OCI-LY7 (cell line): ENCODE measurements around the gene MLANA. TPM values are rescaled to one million over a fixed set of nuclear protein-coding genes. Genes with fewer than 3 reads are reported as not detected.

Experiments
- BruUV-seq: library from RNA; stranded (reverse); fragments of 400-500 nt; replicated peaks from 2 replicates; lab custom pipeline; 2021; lab: Mats Ljungman, UMichigan
- CTCF ChIA-PET: fragments of 300-600 bp; sonication (Branson Sonifier 250); formaldehyde crosslinking; loops from one replicate; lab custom pipeline; 2022; ENCODE audit warnings: antibody characterized with exemption; ENCODE audit not compliant: unreplicated experiment; lab: Charles Lee
- POLR2A ChIA-PET: fragments of 300-600 bp; sonication (Branson Sonifier 250); formaldehyde crosslinking; loops from one replicate; lab custom pipeline; 2022; ENCODE audit warnings: antibody characterized with exemption; lab: Charles Lee
- DNase-seq: peaks from one replicate; pipeline ENCODE4 v3.0.0-alpha.2; 2015; ENCODE audit warnings: low spot score
- H2AFZ ChIP-seq: fragments of 200-600 bp; sonication (generic), shearing (Covaris generic); 2 replicates; pipeline ENCODE4 v1.6.1; 2014; ENCODE audit warnings: mild to moderate bottlenecking, antibody characterized with exemption, low read length, moderate library complexity
- H3K27ac ChIP-seq: fragments of 200-600 bp; sonication (generic); 2 replicates; pipeline ENCODE4 v1.5.1; 2014; ENCODE audit warnings: mixed run types, low read depth, mild to moderate bottlenecking, moderate library complexity, low read length, inconsistent platforms; ENCODE audit not compliant: poor library complexity, severe bottlenecking
- H3K36me3 ChIP-seq: fragments of 200-600 bp; sonication (generic); 2 replicates; pipeline ENCODE4 v1.6.1; 2014; ENCODE audit warnings: mild to moderate bottlenecking, antibody characterized with exemption, low read length, moderate library complexity, mixed read lengths; ENCODE audit not compliant: insufficient read depth
- H3K4me1 ChIP-seq: fragments of 200-600 bp; sonication (generic); 2 replicates; pipeline ENCODE4 v1.5.1; 2014; ENCODE audit warnings: mild to moderate bottlenecking, low read length; ENCODE audit not compliant: insufficient read depth, poor library complexity, severe bottlenecking
- H3K4me2 ChIP-seq: fragments of 200-600 bp; sonication (generic); 2 replicates; pipeline ENCODE4 v1.6.1; 2014; ENCODE audit warnings: mild to moderate bottlenecking, low read length
- H3K4me3 ChIP-seq: fragments of 200-600 bp; sonication (generic); 2 replicates; pipeline ENCODE4 v1.5.1; 2014; ENCODE audit warnings: mild to moderate bottlenecking, low read depth, low read length; ENCODE audit not compliant: poor library complexity, severe bottlenecking
- H3K79me2 ChIP-seq: fragments of 200-600 bp; sonication (generic); 2 replicates; pipeline ENCODE4 v1.6.1; 2016; ENCODE audit warnings: low read depth, mild to moderate bottlenecking, low read length, moderate library complexity, mixed read lengths; ENCODE audit not compliant: insufficient read depth
- H3K9me2 ChIP-seq: fragments of 200-600 bp; sonication (generic); 2 replicates; pipeline ENCODE4 v1.6.1; 2016; ENCODE audit warnings: mild to moderate bottlenecking, low read length, mixed read lengths; ENCODE audit not compliant: insufficient read depth
- H3K9me3 ChIP-seq: fragments of 200-600 bp; sonication (generic); 2 replicates; pipeline ENCODE4 v1.6.1; 2014; ENCODE audit warnings: mild to moderate bottlenecking, mixed run types, low read length, mixed read lengths
- H4K20me1 ChIP-seq: fragments of 200-600 bp; sonication (generic); 2 replicates; pipeline ENCODE4 v1.6.1; 2014; ENCODE audit warnings: mild to moderate bottlenecking, antibody characterized with exemption, low read length, moderate library complexity, mixed read lengths; ENCODE audit not compliant: insufficient read depth
- EZH2phosphoT487 ChIP-seq: fragments of 200-600 bp; sonication (generic); IDR thresholded peaks from 2 replicates; pipeline ENCODE4 v1.6.1; 2018; ENCODE audit warnings: low read depth, borderline replicate concordance, mild to moderate bottlenecking, mixed run types, antibody characterized with exemption, low read length, moderate library complexity, mixed read lengths
- intact Hi-C: fragments of 100-400 bp; cut with micrococcal nuclease; formaldehyde crosslinking; loops from one replicate; pipeline ENCODE4 v1.10.0; 2022; ENCODE audit not compliant: unreplicated experiment
- total RNA-seq, 2 experiments: library from RNA; depleted of rRNA in 1 of 2; stranded (reverse); fragments of >200 nt in 1 of 2; shearing (Covaris generic) in 1 of 2; gene quantifications; 2 replicates each; pipeline ENCODE4 v1.2.3, GENCODE V29; 2014 to 2022
- TF ChIP-seq, protein P1 (sequence below): fragments of 200-600 bp; sonication (generic); conservative IDR thresholded peaks from 2 replicates; pipeline ENCODE4 v1.5.1; 2014; ENCODE audit warnings: mild to moderate bottlenecking, antibody characterized with exemption, low read length, moderate library complexity, mixed read lengths

Gene MLANA
- total RNA-seq, 2 experiments from 2014 or later, result not detected

DNA sequence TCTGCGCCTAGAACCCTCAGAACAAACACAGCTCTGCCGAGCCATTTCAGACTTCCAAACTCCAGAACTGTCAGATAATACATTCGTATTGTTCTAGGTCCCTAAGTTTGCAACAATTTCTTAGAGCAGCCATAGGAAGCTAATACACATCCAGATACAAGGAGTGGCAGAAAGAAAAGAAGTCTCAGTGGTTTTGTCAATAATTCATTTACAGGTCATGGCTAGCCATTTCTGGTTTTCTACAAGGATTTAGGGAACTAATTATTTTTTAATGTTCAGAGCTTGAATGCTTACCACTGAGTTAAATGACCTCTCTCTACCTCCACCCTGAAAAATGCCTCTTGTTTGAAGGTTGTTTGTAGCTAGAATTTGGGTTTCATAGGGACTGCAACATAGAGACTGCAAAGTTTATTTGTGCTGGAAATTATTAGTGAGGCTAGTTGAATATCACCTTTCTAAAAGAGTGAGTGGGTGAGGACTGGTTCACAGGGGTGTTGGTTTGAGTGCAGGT, 42.3 kb upstream of the MLANA start:
- DNase-seq, result no peak
- BruUV-seq, result no TSS peak
- intact Hi-C loops, result no loop called here
- ChIA-PET CTCF (no interaction called here), POLR2A (interaction anchor here (1.2 to 1.4 kb wide), 2 partner anchors 12 to 26 kb away, joined by 3 to 4 read pairs; no protein-coding TSS in a partner anchor)
- Histone ChIP-seq H3K9me3 (no peaks in the 10 kb centered on the region), H4K20me1 (no peaks in the 10 kb centered on the region), H2AFZ (no peak overlapping the region), H3K4me1 (peaks cover 14% of the 10 kb centered on the region), H3K79me2 (no peaks in the 10 kb centered on the region), H3K36me3 (no peaks in the 10 kb centered on the region), H3K27ac (no peak overlapping the region), H3K4me2 (no peak overlapping the region), H3K4me3 (no peak overlapping the region), H3K9me2 (no peaks in the 10 kb centered on the region)
- no peak for TF ChIP-seq EZH2phosphoT487
- TF ChIP-seq, protein P1, sequence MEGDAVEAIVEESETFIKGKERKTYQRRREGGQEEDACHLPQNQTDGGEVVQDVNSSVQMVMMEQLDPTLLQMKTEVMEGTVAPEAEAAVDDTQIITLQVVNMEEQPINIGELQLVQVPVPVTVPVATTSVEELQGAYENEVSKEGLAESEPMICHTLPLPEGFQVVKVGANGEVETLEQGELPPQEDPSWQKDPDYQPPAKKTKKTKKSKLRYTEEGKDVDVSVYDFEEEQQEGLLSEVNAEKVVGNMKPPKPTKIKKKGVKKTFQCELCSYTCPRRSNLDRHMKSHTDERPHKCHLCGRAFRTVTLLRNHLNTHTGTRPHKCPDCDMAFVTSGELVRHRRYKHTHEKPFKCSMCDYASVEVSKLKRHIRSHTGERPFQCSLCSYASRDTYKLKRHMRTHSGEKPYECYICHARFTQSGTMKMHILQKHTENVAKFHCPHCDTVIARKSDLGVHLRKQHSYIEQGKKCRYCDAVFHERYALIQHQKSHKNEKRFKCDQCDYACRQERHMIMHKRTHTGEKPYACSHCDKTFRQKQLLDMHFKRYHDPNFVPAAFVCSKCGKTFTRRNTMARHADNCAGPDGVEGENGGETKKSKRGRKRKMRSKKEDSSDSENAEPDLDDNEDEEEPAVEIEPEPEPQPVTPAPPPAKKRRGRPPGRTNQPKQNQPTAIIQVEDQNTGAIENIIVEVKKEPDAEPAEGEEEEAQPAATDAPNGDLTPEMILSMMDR, result no peak

DNA sequence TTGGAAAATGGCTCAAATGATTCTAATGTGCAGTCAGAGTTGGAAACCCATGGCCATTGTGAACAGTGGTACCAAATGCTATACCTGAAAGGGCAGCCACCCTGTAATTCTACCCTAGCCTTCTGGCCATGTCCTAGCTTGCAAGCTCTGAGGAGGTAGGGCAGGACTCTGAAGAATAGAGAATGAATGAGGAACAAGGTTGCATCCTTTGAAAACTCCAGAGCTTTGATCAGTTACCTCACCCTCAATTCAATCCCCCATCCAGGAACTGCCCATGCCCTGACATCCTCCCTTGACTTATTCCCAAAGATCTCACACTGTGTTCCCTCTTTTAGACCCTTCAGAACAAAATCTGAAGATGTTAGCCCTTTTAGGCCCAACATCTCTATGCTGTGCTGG, 40.0 kb upstream of the MLANA start:
- intact Hi-C loops, result no loop called here
- POLR2A ChIA-PET, result no interaction called here
- no peak overlapping the region for H3K27ac ChIP-seq
- H4K20me1 ChIP-seq, result no peaks in the 10 kb centered on the region
- no peak overlapping the region for H3K4me2 ChIP-seq
- no peaks in the 10 kb centered on the region for H3K4me1 ChIP-seq
- H3K79me2 ChIP-seq, result no peaks in the 10 kb centered on the region
- BruUV-seq, result no TSS peak
- no peaks in the 10 kb centered on the region for H3K9me3 ChIP-seq
- H3K9me2 ChIP-seq, result no peaks in the 10 kb centered on the region
- no peak overlapping the region for H2AFZ ChIP-seq
- TF ChIP-seq EZH2phosphoT487, result no peak
- TF ChIP-seq, protein P1, result no peak
- no peak overlapping the region for H3K4me3 ChIP-seq
- CTCF ChIA-PET, result no interaction called here
- DNase-seq, result no peak
- H3K36me3 ChIP-seq, result no peaks in the 10 kb centered on the region

DNA sequence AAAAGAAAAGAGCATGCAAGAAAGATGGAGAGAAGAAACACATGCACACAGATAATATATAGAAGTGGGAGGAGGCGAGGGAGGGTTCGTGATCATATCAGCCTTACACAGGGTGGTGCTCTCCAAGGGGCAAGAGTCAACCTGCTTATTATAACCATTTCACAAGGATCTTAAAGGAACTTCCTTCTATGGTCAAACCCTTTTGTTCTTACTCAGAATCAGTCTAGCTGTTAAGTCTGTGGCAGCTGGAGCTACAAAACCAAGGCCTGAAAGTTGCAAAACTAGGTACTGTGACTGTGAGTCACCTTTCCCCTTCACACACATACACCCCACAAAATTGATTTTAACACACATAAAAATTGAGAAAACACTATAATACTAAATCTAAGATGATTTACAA, 39.2 kb upstream of the MLANA start:
- DNase-seq, result no peak

More for the DNA sequence above, 39.2 kb upstream of the MLANA start:
- TF ChIP-seq, protein P1, result no peak
- TF ChIP-seq EZH2phosphoT487, result no peak
- Histone ChIP-seq H3K4me3 (no peak overlapping the region), H3K79me2 (no peaks in the 10 kb centered on the region), H3K27ac (no peak overlapping the region), H2AFZ (no peak overlapping the region), H3K4me2 (no peak overlapping the region), H3K9me3 (no peaks in the 10 kb centered on the region), H3K36me3 (no peaks in the 10 kb centered on the region), H3K4me1 (no peaks in the 10 kb centered on the region), H3K9me2 (no peaks in the 10 kb centered on the region), H4K20me1 (no peaks in the 10 kb centered on the region)
- CTCF ChIA-PET, result no interaction called here
- intact Hi-C loops, result no loop called here
- no TSS peak for BruUV-seq
- POLR2A ChIA-PET, result interaction anchor here (0.6 to 1.1 kb wide), 4 partner anchors 16 to 1170 kb away, joined by 3 to 4 read pairs (median 4); no protein-coding TSS in a partner anchor
